CD4-positive, alpha-beta memory T cell (primary cell): ENCODE measurements around the gene NDUFA8. TPM values are rescaled to one million over a fixed set of nuclear protein-coding genes. Genes with fewer than 3 reads are reported as not detected.

ENCODE experiments used
- CTCF ChIA-PET: fragments of 350-600 bp; sonication (Branson Sonifier 250); formaldehyde crosslinking; loops from one replicate; lab custom pipeline; 2021; ENCODE audit warnings: inconsistent platforms; ENCODE audit not compliant: partially characterized antibody; lab: Charles Lee
- POLR2A ChIA-PET: fragments of 350-600 bp; sonication (Branson Sonifier 250); formaldehyde crosslinking; loops from one replicate; lab custom pipeline; 2021; ENCODE audit not compliant: partially characterized antibody; lab: Charles Lee
- DNase-seq, 5 donors: peaks; one replicate each; pipeline versions ENCODE4 v3.0.0 to v3.0.0-alpha.2; 2020 to 2022; ENCODE audit warnings: mixed read lengths in 1 of 5
- H3K27ac ChIP-seq: one replicate; pipeline ENCODE4 v1.7.0; 2013; ENCODE audit warnings: low read depth, low read length
- H3K27me3 ChIP-seq: 2 replicates; pipeline ENCODE4 v1.7.0; 2013; ENCODE audit warnings: mild to moderate bottlenecking, low read length, moderate library complexity; ENCODE audit not compliant: insufficient read depth
- H3K36me3 ChIP-seq: 2 replicates; pipeline ENCODE4 v1.7.0; 2013; ENCODE audit warnings: mild to moderate bottlenecking, low read length, moderate library complexity; ENCODE audit not compliant: insufficient read depth
- H3K4me1 ChIP-seq: 2 replicates; pipeline ENCODE4 v1.7.0; 2013; ENCODE audit warnings: mild to moderate bottlenecking, low read length, moderate library complexity; ENCODE audit not compliant: insufficient read depth
- H3K4me3 ChIP-seq, 2 donors: one replicate each; pipeline ENCODE4 v1.7.0; 2013; ENCODE audit warnings: low read length in 2 of 2, mild to moderate bottlenecking in 1 of 2
- H3K9me3 ChIP-seq, 2 donors: one replicate each; pipeline ENCODE4 v1.7.0; 2013; ENCODE audit warnings: low read length in 2 of 2, control low read depth in 1 of 2; ENCODE audit not compliant: control insufficient read depth in 1 of 2
- H3K27ac Mint-ChIP-seq, 7 donors: one replicate each; pipeline ENCODE4 v1.8.0; 2020 to 2021; ENCODE audit warnings: mixed read lengths in 7 of 7, mild to moderate bottlenecking in 6 of 7, inconsistent platforms in 3 of 7, moderate library complexity in 3 of 7
- H3K27me3 Mint-ChIP-seq, 2 donors: one replicate each; pipeline ENCODE4 v1.8.0; 2020 to 2021; ENCODE audit warnings: mixed read lengths in 2 of 2
- H3K36me3 Mint-ChIP-seq, 2 donors: one replicate each; pipeline ENCODE4 v1.8.0; 2020 to 2021; ENCODE audit warnings: mixed read lengths in 2 of 2, inconsistent platforms in 1 of 2, mild to moderate bottlenecking in 1 of 2
- H3K4me1 Mint-ChIP-seq, 4 donors: one replicate each; pipeline ENCODE4 v1.8.0; 2020 to 2021; ENCODE audit warnings: mixed read lengths in 4 of 4, mild to moderate bottlenecking in 1 of 4
- H3K4me3 Mint-ChIP-seq, 8 donors: one replicate each; pipeline ENCODE4 v1.8.0; 2020 to 2021; ENCODE audit warnings: mixed read lengths in 8 of 8, mild to moderate bottlenecking in 7 of 8, moderate library complexity in 6 of 8, inconsistent platforms in 3 of 8
- H3K9me3 Mint-ChIP-seq, 8 donors: one replicate each; pipeline ENCODE4 v1.8.0; 2020 to 2021; ENCODE audit warnings: mixed read lengths in 8 of 8, mild to moderate bottlenecking in 5 of 8, inconsistent platforms in 3 of 8, moderate library complexity in 1 of 8
- intact Hi-C: fragments of 100-400 bp; cut with micrococcal nuclease; formaldehyde crosslinking; loops from one replicate; pipeline ENCODE4 v1.15.1; 2023
- polyA plus RNA-seq, 2 donors: library from polyadenylated mRNA; unstranded; fragments of 300-500 nt; fragmentation: Illumina TruSeq; gene quantifications; one replicate each; pipeline ENCODE4 v1.2.3, GENCODE V29; 2021
- total RNA-seq, 2 experiments: library from RNA; stranded (reverse); gene quantifications; one replicate each; pipeline ENCODE4 v1.2.3, GENCODE V29; 2021

Gene NDUFA8
- total and polyA plus RNA-seq, 4 experiments from 2014 or later: 17.6 to 74.3 (median 45.0) TPM

DNA sequence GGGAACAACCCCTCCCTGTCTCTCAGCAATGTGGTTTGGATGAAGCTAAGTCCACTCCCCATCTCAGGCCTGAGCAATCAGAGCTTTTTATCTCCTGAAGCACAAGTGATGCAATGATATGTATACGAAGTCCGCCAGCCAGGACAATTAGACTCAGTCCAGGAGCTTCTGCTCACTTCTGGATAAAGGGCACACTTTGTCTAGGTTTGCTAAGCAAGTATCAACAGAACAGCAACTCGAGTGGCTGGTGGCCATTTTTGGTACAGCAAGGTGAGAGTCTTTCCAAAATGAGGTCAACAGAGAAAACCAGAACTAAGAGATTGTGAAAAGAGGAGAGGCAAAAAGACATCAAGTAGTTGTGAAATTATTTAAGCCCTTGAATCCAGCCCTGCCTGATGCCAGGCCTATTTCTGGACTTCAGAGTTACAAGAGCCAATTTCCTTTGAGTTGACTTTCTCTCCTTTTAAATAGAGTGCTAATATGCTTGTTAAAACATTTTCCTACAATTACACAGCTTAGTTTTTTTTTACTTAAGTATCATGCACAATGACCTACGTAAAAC is 8.2 kb downstream of the NDUFA8 start:
- Mint-ChIP-seq H3K4me3 (no peak overlapping the region), H3K27me3 (no peaks in the 10 kb centered on the region), H3K9me3 (no peaks in the 10 kb centered on the region), H3K4me1 (peaks cover 11 to 18% (median 16%) of the 10 kb centered on the region in 4 donors), H3K27ac (peak overlapping the region in 1 of 7 donors; percentile 1), H3K36me3 (peaks cover 23 to 46% of the 10 kb centered on the region in 2 donors)
- Histone ChIP-seq H3K4me3 (no peak overlapping the region), H3K4me1 (no peaks in the 10 kb centered on the region), H3K27ac (no peak overlapping the region), H3K9me3 (no peaks in the 10 kb centered on the region), H3K36me3 (peaks cover 20% of the 10 kb centered on the region), H3K27me3 (no peaks in the 10 kb centered on the region)
- no peak for DNase-seq
- ChIA-PET CTCF (interaction anchor here (0.9 to 2.8 kb wide), 2 partner anchors 24 to 53 kb away, joined by 6 to 11 read pairs; no protein-coding TSS in a partner anchor), POLR2A (interaction anchor here (1.0 kb wide), 1 partner anchor 9 kb away, joined by 5 read pairs; no protein-coding TSS in a partner anchor)
- intact Hi-C loops: no loop called here

DNA sequence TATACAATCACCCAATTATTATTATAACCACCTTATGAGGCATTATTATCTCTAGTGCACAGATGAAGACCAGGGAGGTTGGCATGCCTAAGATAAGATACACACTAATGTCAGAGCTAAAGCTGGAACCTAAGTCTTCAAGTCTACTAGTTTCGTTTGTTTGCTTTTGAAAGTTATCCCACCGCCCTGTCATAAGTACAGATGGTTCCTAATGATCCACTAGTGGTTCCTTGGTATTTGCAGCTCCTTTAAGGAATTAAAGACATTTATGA is 14.1 kb downstream of the NDUFA8 start:
- no peak overlapping the region for H3K27ac Mint-ChIP-seq
- Histone ChIP-seq H3K4me3 (no peak overlapping the region), H3K9me3 (no peaks in the 10 kb centered on the region), H3K4me1 (no peaks in the 10 kb centered on the region), H3K36me3 (peaks cover 32% of the 10 kb centered on the region), H3K27ac (no peak overlapping the region), H3K27me3 (no peaks in the 10 kb centered on the region)
- ChIA-PET POLR2A (no interaction called here), CTCF (interaction anchor here (2.8 kb wide), 2 partner anchors 23 to 47 kb away, joined by 11 to 16 read pairs; no protein-coding TSS in a partner anchor)
- intact Hi-C loops: no loop called here
- no peak for DNase-seq
- no peaks in the 10 kb centered on the region for H3K9me3 Mint-ChIP-seq
- H3K27me3 Mint-ChIP-seq: no peaks in the 10 kb centered on the region
- no peak overlapping the region for H3K4me3 Mint-ChIP-seq
- peaks cover 0 to 5% (median 3%) of the 10 kb centered on the region in 4 donors for H3K4me1 Mint-ChIP-seq
- peaks cover 48 to 76% of the 10 kb centered on the region in 2 donors for H3K36me3 Mint-ChIP-seq

DNA sequence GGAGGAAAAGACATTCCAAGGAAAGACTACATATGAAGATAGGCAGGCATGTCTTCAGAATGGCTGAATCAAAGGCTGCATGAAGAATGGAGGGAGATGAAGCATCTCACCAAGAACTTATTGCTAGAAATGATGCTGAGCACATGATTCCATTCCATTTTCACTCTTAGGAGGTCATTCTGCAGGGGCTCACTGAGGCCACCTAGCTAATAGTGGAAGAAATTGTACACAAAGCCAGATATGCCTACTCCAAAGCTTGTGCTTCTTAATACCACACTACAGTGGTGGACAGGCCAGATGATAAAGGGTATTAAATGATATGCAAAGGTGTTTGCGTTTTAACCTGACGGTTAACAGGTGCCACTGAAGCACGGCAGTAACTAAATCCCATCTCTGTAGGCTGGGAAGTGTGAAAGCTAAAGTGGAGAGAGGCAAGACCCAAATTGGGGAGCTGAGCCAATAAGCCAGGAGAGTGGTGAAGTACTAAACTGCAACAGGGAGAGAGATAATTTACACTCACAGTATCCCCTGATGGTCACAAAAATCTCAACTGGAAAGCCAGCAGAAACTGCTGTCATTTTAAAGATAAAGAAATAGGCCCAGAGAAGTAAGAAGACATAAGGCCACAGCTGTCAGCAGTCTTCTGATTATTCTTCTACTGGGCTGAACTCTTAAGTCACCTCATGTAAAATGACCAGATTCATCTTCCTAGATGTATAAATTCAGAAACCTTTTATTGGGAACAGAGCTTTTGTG is 14.6 kb downstream of the NDUFA8 start:
- Mint-ChIP-seq H3K9me3 (no peaks in the 10 kb centered on the region), H3K27ac (no peak overlapping the region), H3K27me3 (no peaks in the 10 kb centered on the region), H3K36me3 (peaks cover 48 to 72% of the 10 kb centered on the region in 2 donors), H3K4me1 (peaks cover 0 to 5% (median 3%) of the 10 kb centered on the region in 4 donors), H3K4me3 (no peak overlapping the region)
- no peak for DNase-seq
- Histone ChIP-seq H3K4me1 (no peaks in the 10 kb centered on the region), H3K4me3 (no peak overlapping the region), H3K36me3 (peaks cover 32% of the 10 kb centered on the region), H3K27ac (no peak overlapping the region), H3K9me3 (no peaks in the 10 kb centered on the region), H3K27me3 (no peaks in the 10 kb centered on the region)
- intact Hi-C loops: no loop called here
- POLR2A ChIA-PET: no interaction called here
- CTCF ChIA-PET: interaction anchor here (0.9 to 2.8 kb wide), 3 partner anchors 23 to 205 kb away, joined by 3 to 16 read pairs (median 11); no protein-coding TSS in a partner anchor

DNA sequence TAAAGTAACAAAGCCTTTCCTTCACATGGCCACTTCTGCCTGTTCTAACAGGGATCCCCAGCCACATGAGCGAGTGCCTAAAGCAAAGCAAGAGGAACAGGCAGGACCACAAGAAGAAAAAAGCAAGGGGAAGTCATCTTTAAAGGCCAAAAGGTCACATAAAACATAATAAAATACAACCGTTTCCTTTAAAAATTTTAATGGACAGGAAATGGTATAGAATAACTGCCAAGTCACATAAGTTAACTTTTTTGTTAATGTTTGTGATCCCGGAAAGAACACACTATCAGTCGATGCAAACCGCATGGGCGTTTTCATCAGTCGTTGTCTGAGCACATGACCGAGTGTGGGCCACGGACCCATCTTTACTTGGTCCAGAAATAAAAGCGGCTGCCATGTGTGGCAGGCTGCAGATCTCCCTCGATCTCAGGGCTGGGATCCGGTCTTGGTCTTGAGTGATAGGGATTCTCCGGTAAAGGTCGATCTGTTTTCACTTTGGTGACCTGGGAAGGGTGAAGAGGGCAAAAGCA is 15.6 kb downstream of the NDUFA8 start:
- H3K9me3 ChIP-seq: no peaks in the 10 kb centered on the region
- Mint-ChIP-seq H3K27me3 (no peaks in the 10 kb centered on the region), H3K4me1 (peaks cover 0 to 5% (median 0%) of the 10 kb centered on the region in 4 donors), H3K4me3 (no peak overlapping the region), H3K36me3 (peaks cover 48 to 66% of the 10 kb centered on the region in 2 donors), H3K27ac (no peak overlapping the region), H3K9me3 (no peaks in the 10 kb centered on the region)
- CTCF ChIA-PET: interaction anchor here (0.6 to 2.8 kb wide), 4 partner anchors 19 to 206 kb away, joined by 3 to 16 read pairs (median 3); no protein-coding TSS in a partner anchor
- no peak overlapping the region for H3K4me3 ChIP-seq
- H3K27ac ChIP-seq: no peak overlapping the region
- H3K27me3 ChIP-seq: no peaks in the 10 kb centered on the region
- no peak for DNase-seq
- POLR2A ChIA-PET: no interaction called here
- intact Hi-C loops: no loop called here
- peaks cover 28% of the 10 kb centered on the region for H3K36me3 ChIP-seq
- no peaks in the 10 kb centered on the region for H3K4me1 ChIP-seq

DNA sequence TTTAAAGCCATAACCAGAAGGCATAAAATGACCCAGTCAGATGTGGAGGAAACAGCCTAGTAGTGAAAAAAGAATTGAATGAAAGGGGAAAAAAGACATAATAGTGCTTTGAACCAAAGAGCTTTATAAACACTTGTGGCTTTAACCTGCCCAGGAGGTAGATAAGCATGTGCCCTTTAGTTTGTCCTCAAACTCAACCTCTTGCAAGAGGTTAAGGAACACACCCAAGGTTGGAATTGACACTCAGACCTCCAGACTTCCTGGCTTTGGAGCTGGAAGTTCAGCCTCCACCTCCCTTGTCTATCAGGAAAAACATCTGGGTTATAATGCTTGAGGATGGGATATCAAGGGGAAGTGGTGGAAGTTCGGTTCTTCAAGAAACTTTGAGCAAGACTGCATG is 16.3 kb downstream of the NDUFA8 start:
- Histone ChIP-seq H3K27ac (no peak overlapping the region), H3K4me3 (no peak overlapping the region), H3K27me3 (no peaks in the 10 kb centered on the region), H3K9me3 (no peaks in the 10 kb centered on the region), H3K36me3 (peaks cover 27% of the 10 kb centered on the region), H3K4me1 (no peaks in the 10 kb centered on the region)
- DNase-seq: no peak
- CTCF ChIA-PET: interaction anchor here (0.6 to 1.7 kb wide), 3 partner anchors 18 to 207 kb away, joined by 3 read pairs; no protein-coding TSS in a partner anchor
- Mint-ChIP-seq H3K4me3 (no peak overlapping the region), H3K4me1 (peaks cover 0 to 5% (median 0%) of the 10 kb centered on the region in 4 donors), H3K27me3 (no peaks in the 10 kb centered on the region), H3K27ac (no peak overlapping the region), H3K9me3 (no peaks in the 10 kb centered on the region), H3K36me3 (peaks cover 46 to 61% of the 10 kb centered on the region in 2 donors)
- intact Hi-C loops: no loop called here
- POLR2A ChIA-PET: no interaction called here

DNA sequence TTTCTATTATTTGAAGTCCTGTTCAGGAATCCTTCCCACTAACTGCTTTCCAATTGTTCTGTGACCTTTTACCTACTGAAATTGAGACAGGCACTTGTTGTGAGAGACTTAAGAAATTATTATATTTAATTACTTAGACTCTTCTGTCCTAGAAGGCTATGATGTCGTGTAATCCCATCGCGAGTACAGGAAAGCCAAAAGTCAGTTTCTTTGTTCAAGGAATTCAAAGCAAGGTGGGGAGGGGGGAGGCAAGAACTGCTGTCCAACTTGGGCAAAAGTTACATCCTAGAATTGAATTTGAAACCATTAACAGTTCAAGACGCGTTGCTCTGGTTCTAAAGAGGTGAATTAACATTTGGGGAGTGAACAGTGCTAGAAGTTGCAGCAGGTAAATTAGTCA is 17.9 kb downstream of the NDUFA8 start:
- ChIA-PET POLR2A (interaction anchor here (1.1 kb wide), 1 partner anchor 10 kb away, joined by 5 read pairs; no protein-coding TSS in a partner anchor), CTCF (no interaction called here)
- Histone ChIP-seq H3K27ac (no peak overlapping the region), H3K4me3 (no peak overlapping the region), H3K4me1 (no peaks in the 10 kb centered on the region), H3K36me3 (peaks cover 22% of the 10 kb centered on the region), H3K27me3 (no peaks in the 10 kb centered on the region), H3K9me3 (no peaks in the 10 kb centered on the region)
- H3K4me3 Mint-ChIP-seq: no peak overlapping the region
- H3K9me3 Mint-ChIP-seq: no peaks in the 10 kb centered on the region
- intact Hi-C loops: no loop called here
- H3K4me1 Mint-ChIP-seq: peaks cover 0 to 5% (median 0%) of the 10 kb centered on the region in 4 donors
- H3K27me3 Mint-ChIP-seq: no peaks in the 10 kb centered on the region
- no peak for DNase-seq
- H3K36me3 Mint-ChIP-seq: peaks cover 33 to 52% of the 10 kb centered on the region in 2 donors
- peak overlapping the region in 1 of 7 donors; percentile 70 for H3K27ac Mint-ChIP-seq
